Sigmoid colon (tissue), 4 donors: ENCODE results near the gene PTPRT.

Experiments used
- EP300 ChIP-seq, 4 donors: sonication (generic); formaldehyde crosslinking; IDR thresholded peaks; one replicate each; pipeline ENCODE4 v1.6.1; 2017; ENCODE audit warnings: antibody characterized with exemption in 4 of 4
- POLR2A ChIP-seq, 2 donors: fragments of 450-650 bp; IDR thresholded peaks; one replicate each; pipeline ENCODE4 v1.6.1; 2016; ENCODE audit warnings: antibody characterized with exemption in 2 of 2, mild to moderate bottlenecking in 2 of 2, moderate library complexity in 2 of 2
- POLR2AphosphoS5 ChIP-seq, 4 donors: sonication (generic); formaldehyde crosslinking; IDR thresholded peaks; one replicate each; pipeline ENCODE4 v1.6.1; 2017; ENCODE audit warnings: antibody characterized with exemption in 4 of 4
- TF ChIP-seq, protein P1 (sequence below), 4 experiments: fragments of 450-650 bp in 3 of 4; fragments of 200-600 bp in 1 of 4; IDR thresholded peaks; one replicate each; pipeline ENCODE4 v1.5.1; 2016 to 2019; ENCODE audit warnings: antibody characterized with exemption in 4 of 4, mild to moderate bottlenecking in 3 of 4, moderate library complexity in 2 of 4

DNA sequence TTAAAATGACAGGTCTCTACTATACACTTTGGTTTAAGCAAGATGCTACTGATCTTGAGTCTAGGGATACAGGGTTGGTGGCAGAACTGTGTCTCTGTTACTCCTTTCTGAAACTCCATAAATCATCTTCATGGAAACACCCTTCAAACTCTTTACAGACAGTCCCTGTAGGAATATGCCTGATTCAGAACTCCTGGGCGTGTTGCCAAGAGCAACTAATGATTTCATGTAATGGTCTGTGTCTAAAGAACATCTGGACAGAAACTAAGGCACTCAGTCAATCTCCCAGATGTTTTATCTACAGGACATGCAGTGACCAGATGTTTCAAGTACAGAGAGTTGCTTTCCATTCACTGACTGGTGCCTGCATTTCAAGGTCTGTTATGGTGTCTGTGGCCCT lies 1107.1 kb downstream of the PTPRT start:
- TF ChIP-seq, protein P1, sequence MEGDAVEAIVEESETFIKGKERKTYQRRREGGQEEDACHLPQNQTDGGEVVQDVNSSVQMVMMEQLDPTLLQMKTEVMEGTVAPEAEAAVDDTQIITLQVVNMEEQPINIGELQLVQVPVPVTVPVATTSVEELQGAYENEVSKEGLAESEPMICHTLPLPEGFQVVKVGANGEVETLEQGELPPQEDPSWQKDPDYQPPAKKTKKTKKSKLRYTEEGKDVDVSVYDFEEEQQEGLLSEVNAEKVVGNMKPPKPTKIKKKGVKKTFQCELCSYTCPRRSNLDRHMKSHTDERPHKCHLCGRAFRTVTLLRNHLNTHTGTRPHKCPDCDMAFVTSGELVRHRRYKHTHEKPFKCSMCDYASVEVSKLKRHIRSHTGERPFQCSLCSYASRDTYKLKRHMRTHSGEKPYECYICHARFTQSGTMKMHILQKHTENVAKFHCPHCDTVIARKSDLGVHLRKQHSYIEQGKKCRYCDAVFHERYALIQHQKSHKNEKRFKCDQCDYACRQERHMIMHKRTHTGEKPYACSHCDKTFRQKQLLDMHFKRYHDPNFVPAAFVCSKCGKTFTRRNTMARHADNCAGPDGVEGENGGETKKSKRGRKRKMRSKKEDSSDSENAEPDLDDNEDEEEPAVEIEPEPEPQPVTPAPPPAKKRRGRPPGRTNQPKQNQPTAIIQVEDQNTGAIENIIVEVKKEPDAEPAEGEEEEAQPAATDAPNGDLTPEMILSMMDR (IDR thresholded peaks at IDR 0.05) = no peak
- no peak for TF ChIP-seq POLR2AphosphoS5 (IDR thresholded peaks at IDR 0.05)
- no peak for TF ChIP-seq POLR2A (IDR thresholded peaks at IDR 0.05)
- TF ChIP-seq EP300 (IDR thresholded peaks at IDR 0.05) = no peak
